ENCODE data around the gene C11orf98.

DNA sequence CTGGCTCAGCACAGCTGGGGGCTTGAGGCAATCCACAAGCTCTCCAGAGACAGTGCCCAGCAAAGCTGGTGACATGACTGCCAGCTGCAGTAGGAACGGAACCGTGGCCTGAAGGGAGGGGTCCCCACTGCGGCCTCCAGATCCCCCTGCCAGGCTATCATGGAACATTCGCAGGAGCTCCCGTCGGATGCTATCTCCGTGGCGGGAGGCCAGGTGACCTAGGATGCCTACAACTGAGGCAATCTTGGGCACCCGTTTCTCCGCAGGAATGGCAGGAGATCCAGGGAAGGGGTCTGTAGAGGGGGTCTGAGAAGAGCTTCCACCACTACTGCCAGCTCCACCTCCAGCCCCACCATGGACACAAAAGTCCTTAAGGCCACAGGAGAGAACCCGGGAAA is 16.0 kb downstream of the C11orf98 start:
- TF ChIP-seq, protein P1, sequence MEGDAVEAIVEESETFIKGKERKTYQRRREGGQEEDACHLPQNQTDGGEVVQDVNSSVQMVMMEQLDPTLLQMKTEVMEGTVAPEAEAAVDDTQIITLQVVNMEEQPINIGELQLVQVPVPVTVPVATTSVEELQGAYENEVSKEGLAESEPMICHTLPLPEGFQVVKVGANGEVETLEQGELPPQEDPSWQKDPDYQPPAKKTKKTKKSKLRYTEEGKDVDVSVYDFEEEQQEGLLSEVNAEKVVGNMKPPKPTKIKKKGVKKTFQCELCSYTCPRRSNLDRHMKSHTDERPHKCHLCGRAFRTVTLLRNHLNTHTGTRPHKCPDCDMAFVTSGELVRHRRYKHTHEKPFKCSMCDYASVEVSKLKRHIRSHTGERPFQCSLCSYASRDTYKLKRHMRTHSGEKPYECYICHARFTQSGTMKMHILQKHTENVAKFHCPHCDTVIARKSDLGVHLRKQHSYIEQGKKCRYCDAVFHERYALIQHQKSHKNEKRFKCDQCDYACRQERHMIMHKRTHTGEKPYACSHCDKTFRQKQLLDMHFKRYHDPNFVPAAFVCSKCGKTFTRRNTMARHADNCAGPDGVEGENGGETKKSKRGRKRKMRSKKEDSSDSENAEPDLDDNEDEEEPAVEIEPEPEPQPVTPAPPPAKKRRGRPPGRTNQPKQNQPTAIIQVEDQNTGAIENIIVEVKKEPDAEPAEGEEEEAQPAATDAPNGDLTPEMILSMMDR (IDR thresholded peaks at IDR 0.05): no peak
- no peak for TF ChIP-seq POLR2A (IDR thresholded peaks at IDR 0.05)
- TF ChIP-seq EP300 (IDR thresholded peaks at IDR 0.05): no peak
- TF ChIP-seq POLR2AphosphoS5 (IDR thresholded peaks at IDR 0.05): no peak

Measured in suprapubic skin (tissue), 4 donors.